NCI-H2107 treated with DMSO at 0.1 percent for 48 hours (cell line): Measurements from ENCODE around the gene PYROXD2.
"Not testable (repeated sequence)": the region's sequence is repeated elsewhere in the genome, so short reads cannot be mapped to it uniquely, and the experiment has no call there.

Experiments
- DNase-seq: peaks from one replicate; lab custom pipeline; 2025; ENCODE audit not compliant: unreplicated experiment; lab: John Stamatoyannopoulos, UW

PYROXD2 gene

GRCh38 chr10:98370831-98371820 lies 43.9 kb downstream of the PYROXD2 start:
- no peak for DNase-seq

GRCh38 chr10:98369801-98370200 lies 45.2 kb downstream of the PYROXD2 start:
- DNase-seq, result no peak

GRCh38 chr10:98368644-98369043 lies 46.3 kb downstream of the PYROXD2 start:
- DNase-seq, result no peak

- no peak for DNase-seq
Measured at GRCh38 chr10:98367604-98368451, 47.2 kb downstream of the PYROXD2 start.

- DNase-seq, result no peak
Measured at GRCh38 chr10:98366062-98366530, 48.9 kb downstream of the PYROXD2 start.

- DNase-seq, result no peak
Measured at GRCh38 chr10:98365406-98366061, 49.4 kb downstream of the PYROXD2 start.

- DNase-seq, result no peak
Measured at GRCh38 chr10:98364432-98365102, 50.4 kb downstream of the PYROXD2 start.

GRCh38 chr10:98363220-98363619 lies 51.8 kb downstream of the PYROXD2 start:
- DNase-seq, result no peak

GRCh38 chr10:98361131-98362025 lies 53.6 kb downstream of the PYROXD2 start:
- DNase-seq, result no peak

GRCh38 chr10:98357194-98357822 lies 57.7 kb downstream of the PYROXD2 start:
- DNase-seq, result peak; percentile 84

GRCh38 chr10:98354491-98354890 lies 60.5 kb downstream of the PYROXD2 start:
- no peak for DNase-seq

GRCh38 chr10:98353170-98353569 lies 61.8 kb downstream of the PYROXD2 start:
- no peak for DNase-seq

- no peak for DNase-seq
Measured at GRCh38 chr10:98351831-98352402, 63.1 kb downstream of the PYROXD2 start.

GRCh38 chr10:98349508-98349922 lies 65.5 kb downstream of the PYROXD2 start:
- no peak for DNase-seq

- no peak for DNase-seq
Measured at GRCh38 chr10:98346847-98347246, 68.1 kb downstream of the PYROXD2 start.

GRCh38 chr10:98344589-98345038 lies 70.4 kb downstream of the PYROXD2 start:
- DNase-seq, result no peak

GRCh38 chr10:98341701-98342100 lies 73.3 kb downstream of the PYROXD2 start:
- not testable (repeated sequence) for DNase-seq

- no peak for DNase-seq
Measured at GRCh38 chr10:98340940-98341310, 74.1 kb downstream of the PYROXD2 start.
